Activated CD8-positive, alpha-beta T cell treated with anti-CD3 and anti-CD28 coated beads for 36 hours (primary cell): ENCODE data around the gene UGGT1. TPM values are rescaled to one million over a fixed set of nuclear protein-coding genes. Genes with fewer than 3 reads are reported as not detected.
A peak's percentile ranks its signal among the peaks of the same experiment; 100 is the strongest.

Source experiments
- ATAC-seq: fragments of 200-7000 bp; cut with Tn5 transposase; one replicate; pipeline ENCODE4 v1.10.0; 2021; ENCODE audit warnings: mild to moderate bottlenecking, moderate library complexity
- CTCF ChIA-PET: fragments of 350-600 bp; sonication (Branson Sonifier 250); formaldehyde crosslinking; loops from one replicate; lab custom pipeline; 2021; ENCODE audit warnings: antibody characterized with exemption; lab: Charles Lee
- POLR2A ChIA-PET: fragments of 350-600 bp; sonication (Branson Sonifier 250); formaldehyde crosslinking; loops from one replicate; lab custom pipeline; 2021; ENCODE audit warnings: antibody characterized with exemption; lab: Charles Lee
- DNase-seq: peaks from one replicate; pipeline ENCODE4 v3.0.0-alpha.2; 2020
- H3K27ac Mint-ChIP-seq: one replicate; pipeline ENCODE4 v1.8.0; 2021; ENCODE audit warnings: mild to moderate bottlenecking, mixed read lengths
- H3K27me3 Mint-ChIP-seq: one replicate; pipeline ENCODE4 v1.8.0; 2021; ENCODE audit warnings: mixed read lengths
- H3K36me3 Mint-ChIP-seq: one replicate; pipeline ENCODE4 v1.8.0; 2021; ENCODE audit warnings: low read depth, mixed read lengths
- H3K4me1 Mint-ChIP-seq: one replicate; pipeline ENCODE4 v1.8.0; 2021; ENCODE audit warnings: low read depth, mixed read lengths
- H3K4me3 Mint-ChIP-seq: one replicate; pipeline ENCODE4 v1.8.0; 2021; ENCODE audit warnings: mild to moderate bottlenecking, moderate library complexity, mixed read lengths
- H3K9me3 Mint-ChIP-seq: one replicate; pipeline ENCODE4 v1.8.0; 2021; ENCODE audit warnings: mixed read lengths
- CTCF ChIP-seq: fragments of 200-600 bp; IDR thresholded peaks from one replicate; pipeline ENCODE4 v1.8.0; 2022; ENCODE audit warnings: antibody characterized with exemption, mild to moderate bottlenecking
- intact Hi-C: fragments of 100-400 bp; cut with micrococcal nuclease; formaldehyde crosslinking; loops from one replicate; pipeline ENCODE4 v1.10.0; 2022
- total RNA-seq, 2 experiments: library from RNA; stranded (reverse); gene quantifications; one replicate each; pipeline ENCODE4 v1.2.3, GENCODE V29; 2021

The UGGT1 gene
- total RNA-seq, 2 experiments from 2014 or later: 47.7 to 51.6 TPM

- no peak overlapping the region for H3K27ac Mint-ChIP-seq
- no peaks in the 10 kb centered on the region for H3K4me1 Mint-ChIP-seq
- H3K36me3 Mint-ChIP-seq: peaks cover 64% of the 10 kb centered on the region
- H3K27me3 Mint-ChIP-seq: no peaks in the 10 kb centered on the region
- ChIA-PET CTCF (interaction anchor here (2.8 kb wide), 1 partner anchor 57 kb away, joined by 15 read pairs; no protein-coding TSS in a partner anchor), POLR2A (no interaction called here)
- intact Hi-C loops: loop anchor here (5.0 kb wide), 1 partner anchor 60 kb away; no protein-coding TSS in a partner anchor
- H3K4me3 Mint-ChIP-seq: no peak overlapping the region
- no peaks in the 10 kb centered on the region for H3K9me3 Mint-ChIP-seq
- ATAC-seq: no peak
- no peak for DNase-seq
- TF ChIP-seq CTCF: no peak
Observed at GRCh38 chr2:128177315-128177714, 86.3 kb downstream of the UGGT1 start.

GRCh38 chr2:128178149-128178649, 87.2 kb downstream of the UGGT1 start:
- POLR2A ChIA-PET: no interaction called here
- Mint-ChIP-seq H3K4me3 (no peak overlapping the region), H3K36me3 (peaks cover 58% of the 10 kb centered on the region), H3K9me3 (no peaks in the 10 kb centered on the region), H3K4me1 (no peaks in the 10 kb centered on the region), H3K27ac (no peak overlapping the region), H3K27me3 (no peaks in the 10 kb centered on the region)
- no peak for ATAC-seq
- intact Hi-C loops: loop anchor here (5.0 kb wide), 1 partner anchor 59 kb away; no protein-coding TSS in a partner anchor
- no peak for TF ChIP-seq CTCF
- no peak for DNase-seq
- CTCF ChIA-PET: interaction anchor here (0.9 to 2.8 kb wide), 2 partner anchors 9 to 57 kb away, joined by 3 to 15 read pairs; no protein-coding TSS in a partner anchor

- DNase-seq: peak; percentile 68
- intact Hi-C loops: loop anchor here (5.0 kb wide), 1 partner anchor 58 kb away; no protein-coding TSS in a partner anchor
- Mint-ChIP-seq H3K27me3 (no peaks in the 10 kb centered on the region), H3K9me3 (no peaks in the 10 kb centered on the region), H3K4me1 (no peaks in the 10 kb centered on the region), H3K27ac (no peak overlapping the region), H3K4me3 (no peak overlapping the region), H3K36me3 (peaks cover 56% of the 10 kb centered on the region)
- peak; percentile 71 for TF ChIP-seq CTCF
- ChIA-PET CTCF (interaction anchor here (0.5 to 2.8 kb wide), 6 partner anchors 9 to 56 kb away, joined by 3 to 15 read pairs (median 4); no protein-coding TSS in a partner anchor), POLR2A (no interaction called here)
- ATAC-seq: peak; percentile 78
Observed at GRCh38 chr2:128178650-128179460, 87.9 kb downstream of the UGGT1 start.

- TF ChIP-seq CTCF: peak; percentile 35
- no peaks in the 10 kb centered on the region for H3K9me3 Mint-ChIP-seq
- H3K4me1 Mint-ChIP-seq: no peaks in the 10 kb centered on the region
- no peak overlapping the region for H3K4me3 Mint-ChIP-seq
- H3K27ac Mint-ChIP-seq: no peak overlapping the region
- CTCF ChIA-PET: interaction anchor here (0.7 to 2.8 kb wide), 4 partner anchors 10 to 55 kb away, joined by 3 to 15 read pairs (median 5); no protein-coding TSS in a partner anchor
- ATAC-seq: no peak
- intact Hi-C loops: loop anchor here (5.0 kb wide), 1 partner anchor 58 kb away; no protein-coding TSS in a partner anchor
- no peaks in the 10 kb centered on the region for H3K27me3 Mint-ChIP-seq
- POLR2A ChIA-PET: no interaction called here
- DNase-seq: no peak
- peaks cover 56% of the 10 kb centered on the region for H3K36me3 Mint-ChIP-seq
Observed at GRCh38 chr2:128179461-128179755, 88.4 kb downstream of the UGGT1 start.

GRCh38 chr2:128180031-128180430, 89.0 kb downstream of the UGGT1 start:
- Mint-ChIP-seq H3K4me3 (no peak overlapping the region), H3K36me3 (peaks cover 61% of the 10 kb centered on the region)
- intact Hi-C loops: no loop called here

More at GRCh38 chr2:128180031-128180430, 89.0 kb downstream of the UGGT1 start:
- no peak for TF ChIP-seq CTCF
- ATAC-seq (no peak), DNase-seq (no peak)
- Mint-ChIP-seq H3K9me3 (no peaks in the 10 kb centered on the region), H3K27me3 (no peaks in the 10 kb centered on the region), H3K27ac (no peak overlapping the region), H3K4me1 (no peaks in the 10 kb centered on the region)
- CTCF ChIA-PET: interaction anchor here (1.4 to 2.8 kb wide), 3 partner anchors 9 to 55 kb away, joined by 5 to 15 read pairs (median 5); no protein-coding TSS in a partner anchor
- POLR2A ChIA-PET: no interaction called here
